WERI-Rb-1 (cell line): ENCODE data around the gene CIROP.

Source experiments
- DNase-seq: peaks from one replicate; pipeline ENCODE4 v3.0.0-alpha.2; 2020
- H3K27ac ChIP-seq: fragments of 250-450 bp; sonication (Bioruptor Pico); 2 replicates; pipeline ENCODE4 v1.5.1; 2020; ENCODE audit warnings: mild to moderate bottlenecking, moderate library complexity
- H3K27me3 ChIP-seq: fragments of 250-450 bp; sonication (Bioruptor Pico); 2 replicates; pipeline ENCODE4 v1.5.1; 2021; ENCODE audit warnings: mild to moderate bottlenecking, low read depth, moderate library complexity; ENCODE audit not compliant: insufficient read depth, severe bottlenecking
- H3K36me3 ChIP-seq: fragments of 250-450 bp; sonication (Bioruptor Pico); 2 replicates; pipeline ENCODE4 v1.5.1; 2020; ENCODE audit warnings: mild to moderate bottlenecking, moderate library complexity
- H3K4me3 ChIP-seq: 2 replicates; pipeline ENCODE4 v1.5.1; 2011; ENCODE audit warnings: low read depth, mild to moderate bottlenecking, control low read depth, low read length
- H3K9me3 ChIP-seq: fragments of 250-450 bp; sonication (Bioruptor Pico); 2 replicates; pipeline ENCODE4 v1.5.1; 2021; ENCODE audit warnings: mild to moderate bottlenecking, moderate library complexity; ENCODE audit not compliant: severe bottlenecking
- TF ChIP-seq, protein P1 (sequence below): IDR thresholded peaks from 2 replicates; pipeline ENCODE4 v1.5.1; 2011; ENCODE audit warnings: low read depth, mild to moderate bottlenecking, control low read depth, inconsistent platforms, low read length

The CIROP gene

DNA sequence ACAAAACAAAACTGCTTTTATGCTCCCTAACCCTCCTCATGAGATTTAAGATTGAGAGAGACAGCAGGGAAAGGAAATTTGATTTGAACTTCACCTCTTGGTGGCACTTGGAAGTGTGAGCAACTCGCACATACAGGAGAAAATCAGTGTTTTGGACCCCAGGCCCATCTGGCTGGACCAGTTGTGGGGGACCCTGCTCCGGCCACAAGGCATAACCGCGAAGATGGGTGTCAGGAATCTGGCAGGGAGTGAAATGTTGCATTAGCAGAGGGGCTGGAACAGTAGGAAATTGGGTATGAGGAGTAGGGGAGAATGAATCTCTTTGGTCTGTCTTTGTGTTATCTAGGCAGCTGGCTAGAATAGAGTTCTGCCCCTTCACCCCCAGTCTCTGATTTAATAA is 1.2 kb downstream of the CIROP start:
- Histone ChIP-seq H3K36me3 (peaks cover 3% of the 10 kb centered on the region), H3K9me3 (peaks cover 2% of the 10 kb centered on the region), H3K27ac (no peak overlapping the region), H3K27me3 (no peaks in the 10 kb centered on the region), H3K4me3 (no peak overlapping the region)
- no peak for DNase-seq
- TF ChIP-seq, protein P1, sequence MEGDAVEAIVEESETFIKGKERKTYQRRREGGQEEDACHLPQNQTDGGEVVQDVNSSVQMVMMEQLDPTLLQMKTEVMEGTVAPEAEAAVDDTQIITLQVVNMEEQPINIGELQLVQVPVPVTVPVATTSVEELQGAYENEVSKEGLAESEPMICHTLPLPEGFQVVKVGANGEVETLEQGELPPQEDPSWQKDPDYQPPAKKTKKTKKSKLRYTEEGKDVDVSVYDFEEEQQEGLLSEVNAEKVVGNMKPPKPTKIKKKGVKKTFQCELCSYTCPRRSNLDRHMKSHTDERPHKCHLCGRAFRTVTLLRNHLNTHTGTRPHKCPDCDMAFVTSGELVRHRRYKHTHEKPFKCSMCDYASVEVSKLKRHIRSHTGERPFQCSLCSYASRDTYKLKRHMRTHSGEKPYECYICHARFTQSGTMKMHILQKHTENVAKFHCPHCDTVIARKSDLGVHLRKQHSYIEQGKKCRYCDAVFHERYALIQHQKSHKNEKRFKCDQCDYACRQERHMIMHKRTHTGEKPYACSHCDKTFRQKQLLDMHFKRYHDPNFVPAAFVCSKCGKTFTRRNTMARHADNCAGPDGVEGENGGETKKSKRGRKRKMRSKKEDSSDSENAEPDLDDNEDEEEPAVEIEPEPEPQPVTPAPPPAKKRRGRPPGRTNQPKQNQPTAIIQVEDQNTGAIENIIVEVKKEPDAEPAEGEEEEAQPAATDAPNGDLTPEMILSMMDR: no peak

DNA sequence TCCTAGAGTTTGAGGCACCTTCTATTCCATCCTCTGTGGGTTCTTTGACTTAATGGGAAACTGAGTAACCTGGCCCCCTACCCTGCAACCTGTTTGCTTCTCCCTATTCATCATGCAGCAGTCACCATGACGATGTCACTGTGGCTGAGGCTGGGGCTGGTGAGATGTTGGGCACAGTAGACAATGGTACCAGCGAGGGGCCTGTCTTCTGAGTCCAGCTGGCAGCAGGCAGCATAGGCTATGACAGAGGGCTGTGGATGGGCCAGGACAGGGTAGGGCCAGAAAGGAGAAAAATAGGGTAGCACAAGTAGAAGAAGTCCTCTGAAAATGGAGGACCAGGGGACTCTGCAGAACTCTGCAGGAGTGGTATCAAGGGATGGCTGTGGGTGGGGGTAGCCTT is 2.0 kb downstream of the CIROP start:
- Histone ChIP-seq H3K4me3 (no peak overlapping the region), H3K27ac (no peak overlapping the region), H3K9me3 (no peaks in the 10 kb centered on the region), H3K27me3 (no peaks in the 10 kb centered on the region), H3K36me3 (peaks cover 11% of the 10 kb centered on the region)
- TF ChIP-seq, protein P1: no peak
- DNase-seq: no peak

DNA sequence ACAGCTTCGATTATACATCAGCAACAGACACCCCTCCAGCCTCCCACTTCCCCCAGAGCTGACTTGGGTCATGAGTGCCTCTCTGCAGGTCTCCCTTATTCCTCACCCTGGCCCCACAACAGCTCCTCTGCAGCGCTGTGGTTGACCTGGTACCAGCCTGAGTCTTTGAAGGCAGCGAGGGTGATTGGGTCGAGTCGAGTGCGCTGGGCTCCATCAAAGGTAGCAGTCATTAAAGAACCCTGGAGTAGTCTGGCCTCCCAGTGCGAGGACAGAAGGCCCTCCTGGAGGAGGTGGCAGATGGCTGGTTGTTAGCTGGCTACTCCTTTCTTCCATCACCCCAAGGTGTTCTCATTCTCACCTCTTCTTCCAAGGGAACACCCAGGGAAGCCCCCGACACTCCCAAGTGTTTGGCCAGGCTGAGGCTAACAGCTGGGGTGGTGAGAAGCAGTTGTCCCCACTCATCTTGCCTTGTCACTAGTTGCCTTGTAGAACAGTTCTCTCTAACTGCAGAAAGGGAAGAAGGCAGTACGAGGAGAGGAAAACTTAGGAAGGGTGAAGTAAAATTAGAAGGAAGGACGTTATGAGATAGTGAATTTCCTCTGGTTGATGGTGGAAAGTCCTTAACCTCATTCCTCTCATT is 2.7 kb downstream of the CIROP start:
- Histone ChIP-seq H3K36me3 (peaks cover 17% of the 10 kb centered on the region), H3K9me3 (no peaks in the 10 kb centered on the region), H3K27me3 (no peaks in the 10 kb centered on the region), H3K4me3 (no peak overlapping the region), H3K27ac (0 out of 2 replicates have a peak overlapping the region, but pooled peaks have one; percentile 47)
- DNase-seq: no peak
- TF ChIP-seq, protein P1: no peak

DNA sequence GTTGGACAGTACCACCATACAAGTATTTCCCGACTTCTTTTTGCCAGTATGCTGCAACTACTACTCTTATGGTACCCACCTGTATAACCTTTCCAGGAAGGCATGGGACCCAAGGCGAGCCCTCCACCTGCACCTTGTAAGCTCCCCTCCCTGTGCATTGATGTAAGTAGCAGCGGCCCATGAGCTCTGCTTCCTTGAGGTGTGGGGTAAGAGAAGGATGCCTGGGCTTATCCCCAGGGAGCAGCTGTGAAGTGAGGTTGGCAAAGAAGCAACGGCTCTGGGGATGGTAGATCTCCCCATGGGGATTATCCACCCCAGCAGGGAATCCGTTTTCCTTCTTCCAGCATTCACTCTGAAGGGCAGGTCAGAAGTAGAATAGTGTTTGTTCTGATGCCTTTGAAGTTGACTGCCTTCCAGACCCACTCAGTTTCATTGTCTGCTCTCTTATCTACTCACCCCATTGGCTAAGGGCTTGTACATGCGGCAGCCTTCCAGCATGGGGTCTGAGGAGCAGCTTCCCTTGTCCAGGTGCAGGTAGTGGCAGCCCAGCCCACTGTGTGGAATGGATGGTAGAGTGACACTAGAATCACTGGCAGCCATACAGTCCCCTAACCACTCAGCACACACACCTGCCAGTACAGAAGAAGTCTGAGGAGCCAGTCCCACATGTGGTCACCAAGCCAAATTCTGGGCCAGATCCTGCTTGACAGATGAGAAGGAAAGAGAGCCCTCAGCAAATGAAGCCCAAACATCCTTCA is 3.4 kb downstream of the CIROP start:
- no peaks in the 10 kb centered on the region for H3K27me3 ChIP-seq
- no peaks in the 10 kb centered on the region for H3K9me3 ChIP-seq
- TF ChIP-seq, protein P1: no peak
- peak overlapping the region; percentile 47; the same call in 1 of the 2 replicates for H3K27ac ChIP-seq
- peaks cover 19% of the 10 kb centered on the region for H3K36me3 ChIP-seq
- DNase-seq: peak; percentile 83
- no peak overlapping the region for H3K4me3 ChIP-seq

DNA sequence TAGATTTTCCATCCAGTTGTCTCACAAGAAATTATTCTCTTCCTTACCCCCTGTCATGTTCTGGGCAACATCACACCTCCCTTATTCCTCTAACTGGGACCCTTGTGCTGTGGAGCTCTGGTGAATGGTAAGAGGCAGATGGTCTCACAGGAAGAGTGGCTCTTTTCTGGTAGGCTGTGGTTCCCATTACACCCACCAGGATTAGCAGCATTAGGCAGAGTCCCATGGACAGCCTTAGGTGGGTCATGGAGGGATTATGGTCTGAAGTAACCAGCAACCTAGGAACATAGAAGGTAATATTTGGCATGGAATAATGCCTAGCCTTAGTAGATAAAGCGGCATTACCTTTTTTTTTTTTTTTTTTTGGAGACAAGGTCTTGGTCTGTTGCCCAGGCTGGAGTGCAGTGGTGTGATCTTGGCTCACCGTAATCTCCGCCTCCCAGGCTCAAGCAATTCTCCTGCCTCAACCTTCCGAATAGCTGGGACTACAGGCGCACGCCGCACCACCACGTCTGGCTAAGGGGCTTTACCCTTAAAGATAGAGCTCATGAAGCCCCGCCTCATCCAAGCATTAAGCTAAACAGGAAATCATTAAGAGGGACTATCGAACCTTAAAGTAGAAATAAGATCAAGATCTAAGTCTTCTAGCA is 5.5 kb downstream of the CIROP start:
- DNase-seq: peak; percentile 57
- H3K9me3 ChIP-seq: no peaks in the 10 kb centered on the region
- H3K36me3 ChIP-seq: peaks cover 23% of the 10 kb centered on the region
- TF ChIP-seq, protein P1: no peak
- H3K4me3 ChIP-seq: no peak overlapping the region
- H3K27ac ChIP-seq: peak overlapping the region; percentile 17
- no peaks in the 10 kb centered on the region for H3K27me3 ChIP-seq
